H9 (cell line): ENCODE data around the gene PFDN1. TPM values are rescaled to one million over a fixed set of nuclear protein-coding genes. Genes with fewer than 3 reads are reported as not detected.

ENCODE experiments used
- DNase-seq: peaks from one replicate; pipeline ENCODE4 v3.0.0-alpha.2; 2017
- H2AFZ ChIP-seq: one replicate; pipeline ENCODE4 v1.6.1; 2013; ENCODE audit warnings: mild to moderate bottlenecking, low read length, control low read depth, moderate library complexity
- H2AK5ac ChIP-seq: 2 replicates; pipeline ENCODE4 v1.6.1; 2013; ENCODE audit warnings: low read length, control low read depth, mixed read lengths; ENCODE audit not compliant: insufficient read length
- H2BK120ac ChIP-seq: one replicate; pipeline ENCODE4 v1.6.1; 2013; ENCODE audit warnings: low read depth, mild to moderate bottlenecking, low read length, control low read depth, inconsistent platforms; ENCODE audit not compliant: poor library complexity, severe bottlenecking
- H2BK12ac ChIP-seq: 2 replicates; pipeline ENCODE4 v1.6.1; 2013; ENCODE audit warnings: low read length, control low read depth, mixed read lengths, low read depth; ENCODE audit not compliant: insufficient read length
- H2BK15ac ChIP-seq: 2 replicates; pipeline ENCODE4 v1.6.1; 2013; ENCODE audit warnings: low read depth, low read length, control low read depth
- H2BK20ac ChIP-seq: one replicate; pipeline ENCODE4 v1.6.1; 2013; ENCODE audit warnings: low read depth, mild to moderate bottlenecking, low read length, control low read depth, inconsistent platforms; ENCODE audit not compliant: poor library complexity, severe bottlenecking
- H2BK5ac ChIP-seq: 2 replicates; pipeline ENCODE4 v1.6.1; 2013; ENCODE audit warnings: low read length, control low read depth, mixed read lengths; ENCODE audit not compliant: insufficient read length
- H3K14ac ChIP-seq: 2 replicates; pipeline ENCODE4 v1.6.1; 2013; ENCODE audit warnings: low read length, control low read depth; ENCODE audit not compliant: insufficient read depth
- H3K18ac ChIP-seq: 2 replicates; pipeline ENCODE4 v1.6.1; 2013; ENCODE audit warnings: low read depth, mild to moderate bottlenecking, mixed read lengths, low read length, control low read depth; ENCODE audit not compliant: insufficient read length
- H3K23ac ChIP-seq: 2 replicates; pipeline ENCODE4 v1.6.1; 2013; ENCODE audit warnings: low read length, control low read depth, mixed read lengths, low read depth; ENCODE audit not compliant: insufficient read length
- H3K23me2 ChIP-seq: 2 replicates; pipeline ENCODE4 v1.6.1; 2013; ENCODE audit warnings: low read depth, mild to moderate bottlenecking, mixed read lengths, low read length, control low read depth; ENCODE audit not compliant: insufficient read length, poor library complexity, severe bottlenecking
- H3K27ac ChIP-seq: 2 replicates; pipeline ENCODE4 v1.5.1; 2013; ENCODE audit warnings: low read length, control low read depth, mixed read lengths, low read depth; ENCODE audit not compliant: insufficient read length
- H3K27me3 ChIP-seq: 2 replicates; pipeline ENCODE4 v1.6.1; 2013; ENCODE audit warnings: low read length, control low read depth, inconsistent platforms; ENCODE audit not compliant: insufficient read depth
- H3K4ac ChIP-seq: 2 replicates; pipeline ENCODE4 v1.6.1; 2013; ENCODE audit warnings: low read depth, mild to moderate bottlenecking, control low read depth, inconsistent platforms, low read length, moderate library complexity
- H3K4me1 ChIP-seq: 2 replicates; pipeline ENCODE4 v1.6.1; 2013; ENCODE audit warnings: low read length, control low read depth, inconsistent platforms; ENCODE audit not compliant: insufficient read depth
- H3K4me2 ChIP-seq: 2 replicates; pipeline ENCODE4 v1.6.1; 2013; ENCODE audit warnings: low read length, control low read depth, mixed read lengths; ENCODE audit not compliant: insufficient read length, insufficient read depth
- H3K56ac ChIP-seq: 2 replicates; pipeline ENCODE4 v1.6.1; 2013; ENCODE audit warnings: low read depth, mild to moderate bottlenecking, mixed read lengths, low read length, control low read depth; ENCODE audit not compliant: insufficient read length
- H3K79me1 ChIP-seq: 2 replicates; pipeline ENCODE4 v1.6.1; 2013; ENCODE audit warnings: low read depth, mild to moderate bottlenecking, moderate library complexity, low read length, control low read depth, inconsistent platforms; ENCODE audit not compliant: insufficient read depth, poor library complexity, severe bottlenecking
- H3K79me2 ChIP-seq: 2 replicates; pipeline ENCODE4 v1.6.1; 2013; ENCODE audit warnings: low read length, control low read depth, inconsistent platforms; ENCODE audit not compliant: insufficient read depth
- H3K9ac ChIP-seq: 2 replicates; pipeline ENCODE4 v1.6.1; 2013; ENCODE audit warnings: low read length, control low read depth, mixed read lengths; ENCODE audit not compliant: insufficient read length; ENCODE audit errors: extremely low read depth
- H3K9me3 ChIP-seq: one replicate; pipeline ENCODE4 v1.6.1; 2013; ENCODE audit warnings: low read depth, low read length, inconsistent platforms; ENCODE audit not compliant: control insufficient read depth
- H3T11ph ChIP-seq: one replicate; pipeline ENCODE4 v1.6.1; 2013; ENCODE audit warnings: mild to moderate bottlenecking, low read length, control low read depth, inconsistent platforms
- H4K20me1 ChIP-seq: one replicate; pipeline ENCODE4 v1.6.1; 2013; ENCODE audit not compliant: control insufficient read depth, insufficient read length, insufficient read depth
- H4K5ac ChIP-seq: 2 replicates; pipeline ENCODE4 v1.6.1; 2013; ENCODE audit warnings: low read depth, mild to moderate bottlenecking, mixed read lengths, low read length, control low read depth; ENCODE audit not compliant: insufficient read length
- H4K8ac ChIP-seq: replicated peaks from 2 replicates; pipeline ENCODE4 v1.6.1; 2013; ENCODE audit warnings: low read length, control low read depth, mixed read lengths, low read depth; ENCODE audit not compliant: insufficient read length
- H4K91ac ChIP-seq: 2 replicates; pipeline ENCODE4 v1.6.1; 2013; ENCODE audit warnings: low read depth, mild to moderate bottlenecking, moderate library complexity, mixed read lengths, low read length, control low read depth; ENCODE audit not compliant: insufficient read length
- H3K27ac Mint-ChIP-seq, 3 experiments: 2 replicates in 2 of 3; 3 replicates in 1 of 3; pipeline ENCODE4 v1.8.0; 2020 to 2021; ENCODE audit warnings: mixed read lengths in 3 of 3, mild to moderate bottlenecking in 1 of 3, moderate library complexity in 1 of 3
- H3K27me3 Mint-ChIP-seq: 2 replicates; pipeline ENCODE4 v1.8.0; 2021; ENCODE audit warnings: low read depth, mild to moderate bottlenecking, moderate library complexity, mixed read lengths
- H3K36me3 Mint-ChIP-seq, 3 experiments: 2 replicates in 2 of 3; 3 replicates in 1 of 3; pipeline ENCODE4 v1.8.0; 2020 to 2021; ENCODE audit warnings: low read depth in 3 of 3, mixed read lengths in 3 of 3; ENCODE audit not compliant: insufficient read depth in 1 of 3
- H3K4me1 Mint-ChIP-seq, 2 experiments: 2 replicates each; pipeline ENCODE4 v1.8.0; 2020; ENCODE audit warnings: mixed read lengths in 2 of 2
- H3K4me3 Mint-ChIP-seq, 2 experiments: 2 replicates in 1 of 2; 3 replicates in 1 of 2; pipeline ENCODE4 v1.8.0; 2020 to 2021; ENCODE audit warnings: mild to moderate bottlenecking in 2 of 2, mixed read lengths in 2 of 2, moderate library complexity in 1 of 2
- H3K9me3 Mint-ChIP-seq, 2 experiments: 2 replicates in 1 of 2; 3 replicates in 1 of 2; pipeline ENCODE4 v1.8.0; 2020; ENCODE audit warnings: mild to moderate bottlenecking in 2 of 2, mixed read lengths in 2 of 2, moderate library complexity in 1 of 2
- CTCF ChIP-seq: fragments of 200-600 bp; sonication (generic); conservative IDR thresholded peaks from 3 replicates; pipeline ENCODE4 v1.8.0; 2021; ENCODE audit warnings: antibody characterized with exemption, mild to moderate bottlenecking
- WGBS: extraction: QIAGEN DNeasy Blood & Tissue Kit; methylation state at CpG from one replicate; pipeline ENCODE4 v1.1.7; 2013; ENCODE audit warnings: missing lambda C conversion rate, low lambda C conversion rate, mixed read lengths; ENCODE audit not compliant: insufficient read length; ENCODE audit errors: extremely low coverage; 5-methylcytosine and 5-hydroxymethylcytosine counted together
- total RNA-seq: library from RNA; stranded (reverse); gene quantifications from 2 replicates; pipeline ENCODE4 v1.2.1, GENCODE V29; 2021

Gene PFDN1
- total RNA-seq, 1 experiment from 2014 or later = 58.3 TPM

- no peaks in the 10 kb centered on the region; the same call in 1 of the 2 replicates for H3K4me1 ChIP-seq
- H2AFZ ChIP-seq = no peak overlapping the region
- no peak for TF ChIP-seq CTCF
- H3K23ac ChIP-seq = no peak overlapping the region
- H4K8ac ChIP-seq = no peak overlapping the region
- H2AK5ac ChIP-seq = no peak overlapping the region
- no peak for DNase-seq
- H3K4me3 Mint-ChIP-seq = peak overlapping the region in 1 of 2 experiments; percentile 19; a peak in 1 of 5 replicates
- H3K27ac ChIP-seq = no peak overlapping the region
- H3K9me3 Mint-ChIP-seq = no peaks in the 10 kb centered on the region
- H3K27ac Mint-ChIP-seq = no peak overlapping the region; a peak in 1 of 7 replicates
- H3K79me1 ChIP-seq = no peaks in the 10 kb centered on the region
- no peaks in the 10 kb centered on the region; a peak in 1 of 7 replicates for H3K36me3 Mint-ChIP-seq
- H3K18ac ChIP-seq = no peak overlapping the region
- H2BK12ac ChIP-seq = no peak overlapping the region
- no peak overlapping the region for H4K91ac ChIP-seq
- H2BK20ac ChIP-seq = no peak overlapping the region
- no peaks in the 10 kb centered on the region for H3K79me2 ChIP-seq
- H4K5ac ChIP-seq = no peak overlapping the region
- H2BK5ac ChIP-seq = no peak overlapping the region
- H3K27me3 Mint-ChIP-seq = peaks cover 22% of the 10 kb centered on the region
- H4K20me1 ChIP-seq = no peaks in the 10 kb centered on the region
- no peak overlapping the region for H3K56ac ChIP-seq
- H3K4me2 ChIP-seq = no peak overlapping the region
- no peak overlapping the region for H3K14ac ChIP-seq
- peaks cover 11% of the 10 kb centered on the region for H3K23me2 ChIP-seq
- no peak overlapping the region for H2BK120ac ChIP-seq
- no peak overlapping the region for H2BK15ac ChIP-seq
- H3K27me3 ChIP-seq = peaks cover 3% of the 10 kb centered on the region; the same call in 1 of the 2 replicates
- WGBS = no CpG with 5 or more reads among the region's 4 CpGs
- H3K9me3 ChIP-seq = no peaks in the 10 kb centered on the region
- H3K4ac ChIP-seq = no peak overlapping the region
- H3K9ac ChIP-seq = no peak overlapping the region
- peaks cover 19 to 27% of the 10 kb centered on the region in 2 experiments for H3K4me1 Mint-ChIP-seq
- H3T11ph ChIP-seq = no peak overlapping the region
Observed at GRCh38 chr5:140348104-140348503, 45.2 kb upstream of the PFDN1 start.
